Mesenchymal stem cell (in vitro differentiated cells and primary cell): ENCODE data around the gene FARP1.

ENCODE experiments used
- DNase-seq: peaks from one replicate; pipeline ENCODE4 v3.0.0-alpha.2; 2013
- H2AFZ ChIP-seq: one replicate; pipeline ENCODE4 v1.6.1; 2013; ENCODE audit warnings: low read depth, mild to moderate bottlenecking, control low read depth, inconsistent platforms, low read length, moderate library complexity
- H2AK5ac ChIP-seq: 2 replicates; pipeline ENCODE4 v1.6.1; 2013; ENCODE audit warnings: low read length, moderate library complexity, mild to moderate bottlenecking, inconsistent platforms; ENCODE audit not compliant: severe bottlenecking
- H2BK120ac ChIP-seq: one replicate; pipeline ENCODE4 v1.6.1; 2013; ENCODE audit warnings: low read depth, mild to moderate bottlenecking, inconsistent platforms, low read length, moderate library complexity
- H2BK12ac ChIP-seq, 2 experiments: one replicate each; pipeline ENCODE4 v1.6.1; 2013; ENCODE audit warnings: inconsistent platforms in 2 of 2, low read length in 2 of 2, mild to moderate bottlenecking in 2 of 2, moderate library complexity in 2 of 2, control low read depth in 1 of 2
- H2BK15ac ChIP-seq: one replicate; pipeline ENCODE4 v1.6.1; 2013; ENCODE audit warnings: mild to moderate bottlenecking, low read depth, inconsistent platforms; ENCODE audit not compliant: poor library complexity, severe bottlenecking
- H2BK5ac ChIP-seq: 2 replicates; pipeline ENCODE4 v1.6.1; 2013; ENCODE audit warnings: low read depth, mild to moderate bottlenecking, low read length, control low read depth, inconsistent platforms; ENCODE audit not compliant: poor library complexity, severe bottlenecking
- H3K14ac ChIP-seq, 2 experiments: one replicate each; pipeline ENCODE4 v1.6.1; 2013; ENCODE audit warnings: inconsistent platforms in 2 of 2, low read length in 2 of 2, control low read depth in 1 of 2, mild to moderate bottlenecking in 1 of 2, moderate library complexity in 1 of 2
- H3K18ac ChIP-seq, 2 experiments: one replicate each; pipeline ENCODE4 v1.6.1; 2013; ENCODE audit warnings: inconsistent platforms in 2 of 2, low read length in 2 of 2, control low read depth in 1 of 2, low read depth in 1 of 2, mild to moderate bottlenecking in 1 of 2
- H3K23ac ChIP-seq, 2 experiments: one replicate each; pipeline ENCODE4 v1.6.1; 2013; ENCODE audit warnings: inconsistent platforms in 2 of 2, low read length in 2 of 2, mild to moderate bottlenecking in 2 of 2, moderate library complexity in 2 of 2, control low read depth in 1 of 2
- H3K27ac ChIP-seq: 2 replicates; pipeline ENCODE4 v1.5.1; 2013; ENCODE audit warnings: mild to moderate bottlenecking, moderate library complexity, low read length, control low read depth, inconsistent platforms; ENCODE audit not compliant: poor library complexity, severe bottlenecking
- H3K27me3 ChIP-seq, 2 experiments: 2 replicates each; pipeline versions ENCODE4 v1.6.1 to v1.7.0; 2013; ENCODE audit warnings: low read length in 2 of 2, mild to moderate bottlenecking in 2 of 2, moderate library complexity in 2 of 2, control low read depth in 1 of 2, inconsistent platforms in 1 of 2; ENCODE audit not compliant: control insufficient read depth in 1 of 2, insufficient read depth in 1 of 2
- H3K36me3 ChIP-seq, 2 experiments: 2 replicates each; pipeline versions ENCODE4 v1.6.1 to v1.7.0; 2013; ENCODE audit warnings: low read length in 2 of 2, control low read depth in 1 of 2, inconsistent platforms in 1 of 2, low read depth in 1 of 2, mild to moderate bottlenecking in 1 of 2; ENCODE audit not compliant: insufficient read depth in 2 of 2, control insufficient read depth in 1 of 2
- H3K4ac ChIP-seq, 2 experiments: one replicate each; pipeline ENCODE4 v1.6.1; 2013; ENCODE audit warnings: inconsistent platforms in 2 of 2, low read length in 2 of 2, mild to moderate bottlenecking in 2 of 2, moderate library complexity in 2 of 2, control low read depth in 1 of 2, low read depth in 1 of 2
- H3K4me1 ChIP-seq: 2 replicates; pipeline ENCODE4 v1.6.1; 2013; ENCODE audit warnings: low read depth, low read length, control low read depth; ENCODE audit not compliant: control insufficient read depth, insufficient read depth
- H3K4me2 ChIP-seq: 2 replicates; pipeline ENCODE4 v1.6.1; 2013; ENCODE audit warnings: low read length, mild to moderate bottlenecking, inconsistent platforms; ENCODE audit not compliant: poor library complexity, severe bottlenecking
- H3K4me3 ChIP-seq, 2 experiments: 2 replicates each; pipeline versions ENCODE4 v1.5.1 to v1.7.0; 2013; ENCODE audit warnings: low read length in 2 of 2, mild to moderate bottlenecking in 2 of 2, control low read depth in 1 of 2, low read depth in 1 of 2; ENCODE audit not compliant: insufficient read depth in 1 of 2
- H3K79me1 ChIP-seq: replicated peaks from 2 replicates; pipeline ENCODE4 v1.6.1; 2013; ENCODE audit warnings: mild to moderate bottlenecking, control low read depth, low read length, inconsistent platforms; ENCODE audit not compliant: poor library complexity, severe bottlenecking
- H3K9ac ChIP-seq: 2 replicates; pipeline ENCODE4 v1.7.0; 2013; ENCODE audit warnings: mild to moderate bottlenecking, low read length, moderate library complexity
- H3K9me3 ChIP-seq: 2 replicates; pipeline ENCODE4 v1.7.0; 2013; ENCODE audit warnings: mild to moderate bottlenecking, low read length; ENCODE audit not compliant: control insufficient read depth
- H4K8ac ChIP-seq: one replicate; pipeline ENCODE4 v1.6.1; 2013; ENCODE audit warnings: inconsistent platforms, mild to moderate bottlenecking, low read length, moderate library complexity
- H4K91ac ChIP-seq: one replicate; pipeline ENCODE4 v1.6.1; 2013; ENCODE audit warnings: mild to moderate bottlenecking, low read length, inconsistent platforms
- WGBS: methylation state at CpG from one replicate; pipeline ENCODE4 v1.1.7; 2013; ENCODE audit warnings: mixed read lengths; 5-methylcytosine and 5-hydroxymethylcytosine counted together

FARP1 gene

GRCh38 chr13:98207416-98207815 lies 64.5 kb downstream of the FARP1 start:
- Histone ChIP-seq H3K4me2 (peak overlapping the region; percentile 30), H2BK12ac (peak overlapping the region; percentile 34 to 85), H2AFZ (no peak overlapping the region), H3K14ac (peak overlapping the region in 1 of 2 experiments; percentile 44), H2BK5ac (peak overlapping the region; percentile 93), H3K4me1 (peaks cover 13% of the 10 kb centered on the region), H3K79me1 (peaks cover 7% of the 10 kb centered on the region), H4K8ac (peak overlapping the region; percentile 90), H3K27me3 (no peaks in the 10 kb centered on the region), H2AK5ac (peak overlapping the region; percentile 63), H3K23ac (peak overlapping the region in 1 of 2 experiments; percentile 14), H3K9me3 (peaks cover 9% of the 10 kb centered on the region), H2BK120ac (peak overlapping the region; percentile 38), H3K27ac (peak overlapping the region; percentile 95), H3K18ac (peak overlapping the region; percentile 7 to 94), H2BK15ac (no peak overlapping the region), H3K4ac (peak overlapping the region in 1 of 2 experiments; percentile 73), H3K9ac (no peak overlapping the region), H3K36me3 (peaks cover 0 to 7% of the 10 kb centered on the region in 2 experiments), H4K91ac (peak overlapping the region; percentile 87), H3K4me3 (no peak overlapping the region)
- peak; percentile 71 for DNase-seq
- WGBS, result 13% methylated on average over 4 of the region's 4 CpGs

GRCh38 chr13:98208606-98209005 lies 65.7 kb downstream of the FARP1 start:
- peak overlapping the region; percentile 83 for H2AK5ac ChIP-seq
- H3K27ac ChIP-seq, result peak overlapping the region; percentile 95
- no peak overlapping the region for H2AFZ ChIP-seq
- H3K4me2 ChIP-seq, result no peak overlapping the region
- peak; percentile 40 for DNase-seq
- no peak overlapping the region for H3K4ac ChIP-seq
- no peak overlapping the region for H3K4me3 ChIP-seq
- H3K36me3 ChIP-seq, result peaks cover 0 to 11% of the 10 kb centered on the region in 2 experiments
- no peaks in the 10 kb centered on the region for H3K27me3 ChIP-seq
- H2BK120ac ChIP-seq, result no peak overlapping the region
- peak overlapping the region; percentile 68 for H2BK5ac ChIP-seq
- no peak overlapping the region for H3K23ac ChIP-seq
- H3K9me3 ChIP-seq, result peaks cover 9% of the 10 kb centered on the region
- no peak overlapping the region for H2BK15ac ChIP-seq
- H3K18ac ChIP-seq, result peak overlapping the region in 1 of 2 experiments; percentile 13
- peaks cover 8% of the 10 kb centered on the region for H3K79me1 ChIP-seq
- H3K4me1 ChIP-seq, result peaks cover 13% of the 10 kb centered on the region
- 92% methylated on average over 5 of the region's 5 CpGs for WGBS
- H4K8ac ChIP-seq, result no peak overlapping the region
- H3K14ac ChIP-seq, result no peak overlapping the region
- H4K91ac ChIP-seq, result no peak overlapping the region
- no peak overlapping the region for H3K9ac ChIP-seq
- H2BK12ac ChIP-seq, result no peak overlapping the region

- Histone ChIP-seq H3K4me1 (peaks cover 25% of the 10 kb centered on the region), H2BK120ac (no peak overlapping the region), H3K36me3 (peaks cover 13 to 25% of the 10 kb centered on the region in 2 experiments), H3K9me3 (no peaks in the 10 kb centered on the region), H3K27ac (no peak overlapping the region), H2AFZ (no peak overlapping the region), H3K23ac (no peak overlapping the region), H3K27me3 (no peaks in the 10 kb centered on the region), H3K14ac (no peak overlapping the region), H3K4me2 (no peak overlapping the region), H4K91ac (no peak overlapping the region), H2AK5ac (no peak overlapping the region), H3K4ac (no peak overlapping the region), H2BK5ac (no peak overlapping the region), H3K79me1 (peaks cover 18% of the 10 kb centered on the region), H2BK15ac (no peak overlapping the region), H3K9ac (no peak overlapping the region), H4K8ac (no peak overlapping the region), H3K18ac (no peak overlapping the region), H2BK12ac (no peak overlapping the region), H3K4me3 (no peak overlapping the region)
- DNase-seq, result no peak
- WGBS, result 100% methylated on average over 1 of the region's 5 CpGs
Measured at GRCh38 chr13:98212763-98213162, 69.9 kb downstream of the FARP1 start.

- WGBS, result 64% methylated on average over 7 of the region's 8 CpGs
- H3K4me2 ChIP-seq, result no peak overlapping the region
- H3K4ac ChIP-seq, result no peak overlapping the region
- H3K9ac ChIP-seq, result no peak overlapping the region
- H3K23ac ChIP-seq, result no peak overlapping the region
- no peaks in the 10 kb centered on the region for H3K9me3 ChIP-seq
- peaks cover 28% of the 10 kb centered on the region for H3K4me1 ChIP-seq
- no peak overlapping the region for H3K14ac ChIP-seq
- no peaks in the 10 kb centered on the region for H3K27me3 ChIP-seq
- peak overlapping the region; percentile 77 for H2BK15ac ChIP-seq
- no peak overlapping the region for H2AFZ ChIP-seq
- no peak overlapping the region for H2BK5ac ChIP-seq
- no peak overlapping the region for H2BK120ac ChIP-seq
- H3K27ac ChIP-seq, result no peak overlapping the region
- H2BK12ac ChIP-seq, result peak overlapping the region in 1 of 2 experiments; percentile 26
- peaks cover 22% of the 10 kb centered on the region for H3K79me1 ChIP-seq
- peak overlapping the region; percentile 53 for H4K8ac ChIP-seq
- H2AK5ac ChIP-seq, result peak overlapping the region; percentile 64
- peak overlapping the region in 1 of 2 experiments; percentile 48 for H3K18ac ChIP-seq
- peaks cover 13 to 29% of the 10 kb centered on the region in 2 experiments for H3K36me3 ChIP-seq
- no peak for DNase-seq
- H4K91ac ChIP-seq, result peak overlapping the region; percentile 10
- H3K4me3 ChIP-seq, result no peak overlapping the region
Measured at GRCh38 chr13:98213354-98213753, 70.5 kb downstream of the FARP1 start.
